Measurements from ENCODE around the gene MEIOC. TPM values are rescaled to one million over a fixed set of nuclear protein-coding genes. Genes with fewer than 3 reads are reported as not detected.

Gene MEIOC
- total and polyA plus RNA-seq, 9 of the 15 experiments (the other 6 are each of a cell fraction or from before 2014, with no cell fraction given), result 0.04 to 0.23 (median 0.06) TPM; not detected in 5

DNA sequence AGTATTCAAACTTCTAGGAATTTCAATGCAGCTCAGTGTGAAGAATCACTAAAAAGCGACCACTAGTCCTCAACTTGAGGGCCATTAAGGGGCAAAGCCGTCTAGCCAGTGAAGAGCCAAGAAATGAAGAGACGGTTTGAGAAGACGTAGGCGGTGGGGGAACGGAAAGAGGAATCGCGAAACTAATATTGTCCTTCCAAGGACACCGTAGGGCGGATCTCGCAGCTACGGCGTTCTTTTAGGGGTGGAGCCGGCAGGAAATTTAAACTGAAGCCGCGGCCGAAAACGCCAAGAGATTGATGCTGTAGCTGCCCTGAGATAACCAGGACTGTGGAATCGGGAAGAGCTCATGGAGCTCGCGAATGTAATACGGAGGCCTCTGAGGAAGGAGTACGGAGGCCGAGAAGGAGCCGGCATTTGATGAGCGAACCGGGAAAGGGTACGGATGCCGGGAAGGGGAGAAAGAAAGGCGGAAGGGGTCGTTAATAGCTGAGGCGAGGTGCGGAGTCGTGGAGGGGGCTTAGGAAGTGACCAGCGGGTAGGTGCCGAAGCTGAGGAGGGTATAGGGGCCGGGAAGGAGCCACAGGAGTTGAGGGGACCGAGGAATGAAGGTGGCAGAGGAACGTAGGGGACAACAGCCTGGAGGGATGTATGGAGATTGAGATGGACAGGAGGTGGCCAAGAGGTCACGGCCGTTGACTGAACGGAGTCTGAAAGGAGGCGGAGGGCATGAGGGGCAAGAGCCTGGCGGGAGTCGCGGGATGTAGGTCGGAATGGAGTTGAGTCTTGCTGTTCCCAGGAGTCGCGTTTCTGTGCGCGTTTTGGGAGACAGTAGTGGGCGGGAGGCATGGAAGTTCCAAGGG lies 52.4 kb downstream of the MEIOC start, which contains the start of gene DBF4B (continued):
- TF ChIP-seq, protein P1, sequence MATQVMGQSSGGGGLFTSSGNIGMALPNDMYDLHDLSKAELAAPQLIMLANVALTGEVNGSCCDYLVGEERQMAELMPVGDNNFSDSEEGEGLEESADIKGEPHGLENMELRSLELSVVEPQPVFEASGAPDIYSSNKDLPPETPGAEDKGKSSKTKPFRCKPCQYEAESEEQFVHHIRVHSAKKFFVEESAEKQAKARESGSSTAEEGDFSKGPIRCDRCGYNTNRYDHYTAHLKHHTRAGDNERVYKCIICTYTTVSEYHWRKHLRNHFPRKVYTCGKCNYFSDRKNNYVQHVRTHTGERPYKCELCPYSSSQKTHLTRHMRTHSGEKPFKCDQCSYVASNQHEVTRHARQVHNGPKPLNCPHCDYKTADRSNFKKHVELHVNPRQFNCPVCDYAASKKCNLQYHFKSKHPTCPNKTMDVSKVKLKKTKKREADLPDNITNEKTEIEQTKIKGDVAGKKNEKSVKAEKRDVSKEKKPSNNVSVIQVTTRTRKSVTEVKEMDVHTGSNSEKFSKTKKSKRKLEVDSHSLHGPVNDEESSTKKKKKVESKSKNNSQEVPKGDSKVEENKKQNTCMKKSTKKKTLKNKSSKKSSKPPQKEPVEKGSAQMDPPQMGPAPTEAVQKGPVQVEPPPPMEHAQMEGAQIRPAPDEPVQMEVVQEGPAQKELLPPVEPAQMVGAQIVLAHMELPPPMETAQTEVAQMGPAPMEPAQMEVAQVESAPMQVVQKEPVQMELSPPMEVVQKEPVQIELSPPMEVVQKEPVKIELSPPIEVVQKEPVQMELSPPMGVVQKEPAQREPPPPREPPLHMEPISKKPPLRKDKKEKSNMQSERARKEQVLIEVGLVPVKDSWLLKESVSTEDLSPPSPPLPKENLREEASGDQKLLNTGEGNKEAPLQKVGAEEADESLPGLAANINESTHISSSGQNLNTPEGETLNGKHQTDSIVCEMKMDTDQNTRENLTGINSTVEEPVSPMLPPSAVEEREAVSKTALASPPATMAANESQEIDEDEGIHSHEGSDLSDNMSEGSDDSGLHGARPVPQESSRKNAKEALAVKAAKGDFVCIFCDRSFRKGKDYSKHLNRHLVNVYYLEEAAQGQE (IDR thresholded peaks at IDR 0.05; ENCODE audit: borderline replicate concordance), result no peak
- TF ChIP-seq, protein P1 (CRISPR knock-in tag; IDR thresholded peaks at IDR 0.05; ENCODE audit: low read depth), result no peak
- no peak for TF ChIP-seq ADNP (tag; IDR thresholded peaks at IDR 0.05)
- TF ChIP-seq, protein P2, sequence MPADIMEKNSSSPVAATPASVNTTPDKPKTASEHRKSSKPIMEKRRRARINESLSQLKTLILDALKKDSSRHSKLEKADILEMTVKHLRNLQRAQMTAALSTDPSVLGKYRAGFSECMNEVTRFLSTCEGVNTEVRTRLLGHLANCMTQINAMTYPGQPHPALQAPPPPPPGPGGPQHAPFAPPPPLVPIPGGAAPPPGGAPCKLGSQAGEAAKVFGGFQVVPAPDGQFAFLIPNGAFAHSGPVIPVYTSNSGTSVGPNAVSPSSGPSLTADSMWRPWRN (IDR thresholded peaks at IDR 0.05; ENCODE audit: low read depth), result no peak
- no peak; a peak in 1 of 4 replicates for TF ChIP-seq TBL1XR1 (IDR thresholded peaks at IDR 0.05; ENCODE audit: low read length in 2 of 2)
- no peak for TF ChIP-seq ZEB2 (IDR thresholded peaks at IDR 0.05)
- no peak for TF ChIP-seq RAD21 (CRISPR knock-in tag; conservative IDR thresholded peaks at IDR 0.05 in 1 of 2, IDR thresholded peaks at IDR 0.05 in 1 of 2)
- TF ChIP-seq ZNF551 (CRISPR knock-in tag; IDR thresholded peaks at IDR 0.05), result no peak
- TF ChIP-seq RBM25 (IDR thresholded peaks at IDR 0.05; ENCODE audit: low read depth, low read length, severe bottlenecking), result no peak
- TF ChIP-seq PTBP1 (IDR thresholded peaks at IDR 0.05; ENCODE audit: low read depth, low read length), result 0 out of 2 replicates have a peak, but pooled peaks have one; percentile 14
- TF ChIP-seq, protein P3, sequence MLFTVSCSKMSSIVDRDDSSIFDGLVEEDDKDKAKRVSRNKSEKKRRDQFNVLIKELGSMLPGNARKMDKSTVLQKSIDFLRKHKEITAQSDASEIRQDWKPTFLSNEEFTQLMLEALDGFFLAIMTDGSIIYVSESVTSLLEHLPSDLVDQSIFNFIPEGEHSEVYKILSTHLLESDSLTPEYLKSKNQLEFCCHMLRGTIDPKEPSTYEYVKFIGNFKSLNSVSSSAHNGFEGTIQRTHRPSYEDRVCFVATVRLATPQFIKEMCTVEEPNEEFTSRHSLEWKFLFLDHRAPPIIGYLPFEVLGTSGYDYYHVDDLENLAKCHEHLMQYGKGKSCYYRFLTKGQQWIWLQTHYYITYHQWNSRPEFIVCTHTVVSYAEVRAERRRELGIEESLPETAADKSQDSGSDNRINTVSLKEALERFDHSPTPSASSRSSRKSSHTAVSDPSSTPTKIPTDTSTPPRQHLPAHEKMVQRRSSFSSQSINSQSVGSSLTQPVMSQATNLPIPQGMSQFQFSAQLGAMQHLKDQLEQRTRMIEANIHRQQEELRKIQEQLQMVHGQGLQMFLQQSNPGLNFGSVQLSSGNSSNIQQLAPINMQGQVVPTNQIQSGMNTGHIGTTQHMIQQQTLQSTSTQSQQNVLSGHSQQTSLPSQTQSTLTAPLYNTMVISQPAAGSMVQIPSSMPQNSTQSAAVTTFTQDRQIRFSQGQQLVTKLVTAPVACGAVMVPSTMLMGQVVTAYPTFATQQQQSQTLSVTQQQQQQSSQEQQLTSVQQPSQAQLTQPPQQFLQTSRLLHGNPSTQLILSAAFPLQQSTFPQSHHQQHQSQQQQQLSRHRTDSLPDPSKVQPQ (CRISPR knock-in tag; IDR thresholded peaks at IDR 0.05; ENCODE audit: borderline replicate concordance), result no peak
- TF ChIP-seq RUNX1 (IDR thresholded peaks at IDR 0.05; ENCODE audit: low read depth), result no peak
- no peak for TF ChIP-seq ELK3 (CRISPR knock-in tag; IDR thresholded peaks at IDR 0.05)
- no peak for TF ChIP-seq NR2C2 (CRISPR knock-in tag; IDR thresholded peaks at IDR 0.05)
- peak; percentile 72 for TF ChIP-seq NR2C2 (tag; IDR thresholded peaks at IDR 0.05)

Data from K562 (cell line).